22Rv1 (cell line): ENCODE data around the gene TBC1D8B.

ENCODE experiments used
- CTCF ChIP-seq: fragments of 450-650 bp; IDR thresholded peaks from 2 replicates; pipeline ENCODE4 v1.5.1; 2017; ENCODE audit warnings: mild to moderate bottlenecking
- ZFX ChIP-seq: fragments of 450-650 bp; IDR thresholded peaks from 2 replicates; pipeline ENCODE4 v1.6.1; 2017; ENCODE audit warnings: antibody characterized with exemption, borderline replicate concordance

- TF ChIP-seq CTCF, result no peak
- TF ChIP-seq ZFX, result no peak
These were observed 101.5 kb downstream of the TBC1D8B start for GRCh38 chrX:106903856-106904528.
